Lower leg skin (tissue), 4 donors: ENCODE results near the gene TEX13D. TPM values are rescaled to one million over a fixed set of nuclear protein-coding genes. Genes with fewer than 3 reads are reported as not detected.

Experiments used
- DNase-seq, 2 donors: peaks; one replicate each; pipeline ENCODE4 v3.0.0-alpha.2; 2019; ENCODE audit warnings: low spot score in 2 of 2
- H3K4me3 ChIP-seq: fragments of 200-600 bp; sonication (generic); 2 replicates; pipeline ENCODE4 v1.5.1; 2017; ENCODE audit warnings: mild to moderate bottlenecking, low read depth; ENCODE audit not compliant: poor library complexity, severe bottlenecking
- POLR2A ChIP-seq, 2 donors: fragments of 450-650 bp; IDR thresholded peaks; one replicate each; pipeline ENCODE4 v1.6.1; 2016 to 2017; ENCODE audit warnings: antibody characterized with exemption in 2 of 2, mild to moderate bottlenecking in 1 of 2, moderate library complexity in 1 of 2
- WGBS, 2 donors: methylation state at CpG; one replicate each; pipeline ENCODE4 v1.1.5; 2018; 5-methylcytosine and 5-hydroxymethylcytosine counted together
- intact Hi-C: fragments of 100-400 bp; cut with DNase I; formaldehyde crosslinking; loops from one replicate; pipeline ENCODE4 v1.15.0; 2023; ENCODE audit warnings: low total_unique reads
- total RNA-seq, 4 donors: library from RNA; depleted of rRNA; stranded (reverse); fragments of >200 nt; gene quantifications; one replicate each; pipeline ENCODE4 v1.1.0, GENCODE V29; 2016
- TF ChIP-seq, protein P1 (sequence below), 3 donors: fragments of 450-650 bp; IDR thresholded peaks; one replicate each; pipeline ENCODE4 v1.5.1; 2016; ENCODE audit warnings: antibody characterized with exemption in 3 of 3, mild to moderate bottlenecking in 3 of 3, moderate library complexity in 2 of 3

TEX13D gene
- total RNA-seq, 4 donors from 2014 or later = not detected

- WGBS, 2 donors = 69 to 89% methylated on average over 11 to 19 of the region's 19 CpGs
- no peak for DNase-seq
- TF ChIP-seq POLR2A (IDR thresholded peaks at IDR 0.05) = no peak
- TF ChIP-seq, protein P1, sequence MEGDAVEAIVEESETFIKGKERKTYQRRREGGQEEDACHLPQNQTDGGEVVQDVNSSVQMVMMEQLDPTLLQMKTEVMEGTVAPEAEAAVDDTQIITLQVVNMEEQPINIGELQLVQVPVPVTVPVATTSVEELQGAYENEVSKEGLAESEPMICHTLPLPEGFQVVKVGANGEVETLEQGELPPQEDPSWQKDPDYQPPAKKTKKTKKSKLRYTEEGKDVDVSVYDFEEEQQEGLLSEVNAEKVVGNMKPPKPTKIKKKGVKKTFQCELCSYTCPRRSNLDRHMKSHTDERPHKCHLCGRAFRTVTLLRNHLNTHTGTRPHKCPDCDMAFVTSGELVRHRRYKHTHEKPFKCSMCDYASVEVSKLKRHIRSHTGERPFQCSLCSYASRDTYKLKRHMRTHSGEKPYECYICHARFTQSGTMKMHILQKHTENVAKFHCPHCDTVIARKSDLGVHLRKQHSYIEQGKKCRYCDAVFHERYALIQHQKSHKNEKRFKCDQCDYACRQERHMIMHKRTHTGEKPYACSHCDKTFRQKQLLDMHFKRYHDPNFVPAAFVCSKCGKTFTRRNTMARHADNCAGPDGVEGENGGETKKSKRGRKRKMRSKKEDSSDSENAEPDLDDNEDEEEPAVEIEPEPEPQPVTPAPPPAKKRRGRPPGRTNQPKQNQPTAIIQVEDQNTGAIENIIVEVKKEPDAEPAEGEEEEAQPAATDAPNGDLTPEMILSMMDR (IDR thresholded peaks at IDR 0.05) = no peak
- no peak within 1 kb of the TSS for H3K4me3 ChIP-seq
- intact Hi-C loops = no loop called here
Observed at GRCh38 chrX:124346117-124346876, 13.8 kb downstream of the TEX13D start, which contains the start of gene SH2D1A. SH2D1A (plus strand) TSS chrX:124346563; CDS start chrX:124346643, 80 bp downstream.

DNA sequence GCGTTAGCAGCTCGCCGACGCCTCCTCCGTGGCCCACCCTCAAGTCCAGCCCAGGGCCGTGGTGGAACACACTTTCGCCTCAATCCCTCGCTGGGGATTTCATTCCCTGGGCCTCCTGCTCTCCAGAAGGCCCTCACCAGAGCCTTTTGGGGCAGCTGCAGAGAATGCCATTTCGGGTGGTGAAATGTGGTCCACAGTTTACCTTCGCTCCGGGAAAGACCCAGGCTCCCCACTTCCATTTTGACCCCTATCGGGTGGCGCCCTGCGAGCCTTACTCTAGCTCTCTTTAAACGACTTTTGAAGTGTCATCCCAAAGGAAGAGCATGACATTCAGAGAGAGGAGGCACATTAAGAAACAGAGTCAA is 14.4 kb downstream of the TEX13D start:
- H3K4me3 ChIP-seq = no peak overlapping the region
- TF ChIP-seq POLR2A (IDR thresholded peaks at IDR 0.05) = no peak
- TF ChIP-seq, protein P1 (IDR thresholded peaks at IDR 0.05) = no peak

GRCh38 chrX:124347242-124347641 is 14.8 kb downstream of the TEX13D start:
- TF ChIP-seq, protein P1 (IDR thresholded peaks at IDR 0.05) = no peak
- no peak for TF ChIP-seq POLR2A (IDR thresholded peaks at IDR 0.05)
- 24 to 51% methylated on average over 5 of the region's 5 CpGs for WGBS, 2 donors
- no peak for DNase-seq
- intact Hi-C loops = no loop called here
- no peak overlapping the region for H3K4me3 ChIP-seq

More for the DNA sequence above, 14.4 kb downstream of the TEX13D start:
- intact Hi-C loops = no loop called here
- 79 to 80% methylated on average over 10 to 15 of the region's 15 CpGs for WGBS, 2 donors
- no peak for DNase-seq

DNA sequence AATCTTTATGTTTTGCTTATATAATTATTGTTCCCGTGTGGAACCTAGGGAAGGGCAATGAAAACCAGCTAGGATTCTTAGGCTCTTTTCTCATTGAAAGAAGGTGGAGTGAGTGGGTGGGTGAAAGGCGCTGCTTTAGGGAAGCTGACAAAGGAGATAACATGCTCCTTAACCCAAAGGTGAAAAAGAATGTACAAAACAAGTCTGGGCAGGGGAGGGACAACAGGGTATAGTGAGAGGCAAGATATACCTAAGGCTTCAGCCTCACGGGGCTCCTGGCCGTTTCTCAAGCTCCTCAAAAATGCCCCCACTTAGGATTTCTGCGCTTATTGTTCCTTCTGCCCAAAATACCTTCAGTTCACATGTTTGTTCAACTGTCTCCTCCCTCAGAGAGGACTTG is 15.7 kb downstream of the TEX13D start:
- intact Hi-C loops = no loop called here
- 53 to 65% methylated on average over 5 of the region's 5 CpGs for WGBS, 2 donors
- TF ChIP-seq, protein P1 (IDR thresholded peaks at IDR 0.05) = no peak
- TF ChIP-seq POLR2A (IDR thresholded peaks at IDR 0.05) = no peak
- H3K4me3 ChIP-seq = no peak overlapping the region
- DNase-seq = no peak

- 91 to 92% methylated on average over 6 of the region's 6 CpGs for WGBS, 2 donors
Observed at GRCh38 chrX:124348885-124349453, 16.5 kb downstream of the TEX13D start.

More at GRCh38 chrX:124348885-124349453, 16.5 kb downstream of the TEX13D start:
- H3K4me3 ChIP-seq = no peak overlapping the region
- DNase-seq = no peak
- intact Hi-C loops = no loop called here
- TF ChIP-seq, protein P1 (IDR thresholded peaks at IDR 0.05) = no peak
- no peak for TF ChIP-seq POLR2A (IDR thresholded peaks at IDR 0.05)
